Ecto neural progenitor cell (in vitro differentiated cells): ENCODE results near the gene HPSE.
"Not testable (repeated sequence)": the region's sequence is repeated elsewhere in the genome, so short reads cannot be mapped to it uniquely, and the experiment has no call there.

Source experiments
- DNase-seq: peaks from one replicate; pipeline ENCODE4 v3.0.0-alpha.2; 2018; ENCODE audit warnings: low spot score

The HPSE gene

GRCh38 chr4:83283181-83283580 lies 51.5 kb downstream of the HPSE start:
- DNase-seq: no peak

GRCh38 chr4:83282049-83282535 lies 52.6 kb downstream of the HPSE start:
- DNase-seq: no peak

GRCh38 chr4:83281307-83281706 lies 53.3 kb downstream of the HPSE start:
- DNase-seq: no peak

GRCh38 chr4:83276299-83277040 lies 58.2 kb downstream of the HPSE start:
- no peak for DNase-seq

GRCh38 chr4:83273926-83274325 lies 60.7 kb downstream of the HPSE start:
- not testable (repeated sequence) for DNase-seq

GRCh38 chr4:83272900-83273299 lies 61.7 kb downstream of the HPSE start:
- no peak for DNase-seq

- DNase-seq: no peak
Observed at GRCh38 chr4:83269256-83269655, 65.4 kb downstream of the HPSE start.

- no peak for DNase-seq
Observed at GRCh38 chr4:83268491-83268890, 66.2 kb downstream of the HPSE start.

- DNase-seq: no peak
Observed at GRCh38 chr4:83267830-83268475, 66.7 kb downstream of the HPSE start.

GRCh38 chr4:83267121-83267829 lies 67.4 kb downstream of the HPSE start:
- DNase-seq: no peak

- no peak for DNase-seq
Observed at GRCh38 chr4:83266689-83267088, 68.0 kb downstream of the HPSE start.

GRCh38 chr4:83263106-83263505 lies 71.5 kb downstream of the HPSE start:
- DNase-seq: no peak

GRCh38 chr4:83262682-83263081 lies 72.0 kb downstream of the HPSE start:
- no peak for DNase-seq

- no peak for DNase-seq
Observed at GRCh38 chr4:83261307-83261706, 73.3 kb downstream of the HPSE start.

GRCh38 chr4:83259586-83259985 lies 75.1 kb downstream of the HPSE start:
- DNase-seq: no peak

GRCh38 chr4:83258461-83258860 lies 76.2 kb downstream of the HPSE start:
- no peak for DNase-seq

GRCh38 chr4:83257811-83258210 lies 76.8 kb downstream of the HPSE start:
- no peak for DNase-seq

GRCh38 chr4:83255584-83255983 lies 79.1 kb downstream of the HPSE start:
- no peak for DNase-seq

- peak; percentile 73 for DNase-seq
Observed at GRCh38 chr4:83252782-83253405, 81.8 kb downstream of the HPSE start.

- DNase-seq: no peak
Observed at GRCh38 chr4:83251447-83251830, 83.2 kb downstream of the HPSE start.

GRCh38 chr4:83250687-83251446 lies 83.8 kb downstream of the HPSE start:
- DNase-seq: no peak

GRCh38 chr4:83248486-83248885 lies 86.2 kb downstream of the HPSE start:
- no peak for DNase-seq
